ENCODE data around the gene MILR1. TPM values are rescaled to one million over a fixed set of nuclear protein-coding genes. Genes with fewer than 3 reads are reported as not detected.
A peak's percentile ranks its signal among the peaks of the same experiment; 100 is the strongest.

The MILR1 gene
- total RNA-seq, 1 donor from 2014 or later: 1.9 TPM

DNA sequence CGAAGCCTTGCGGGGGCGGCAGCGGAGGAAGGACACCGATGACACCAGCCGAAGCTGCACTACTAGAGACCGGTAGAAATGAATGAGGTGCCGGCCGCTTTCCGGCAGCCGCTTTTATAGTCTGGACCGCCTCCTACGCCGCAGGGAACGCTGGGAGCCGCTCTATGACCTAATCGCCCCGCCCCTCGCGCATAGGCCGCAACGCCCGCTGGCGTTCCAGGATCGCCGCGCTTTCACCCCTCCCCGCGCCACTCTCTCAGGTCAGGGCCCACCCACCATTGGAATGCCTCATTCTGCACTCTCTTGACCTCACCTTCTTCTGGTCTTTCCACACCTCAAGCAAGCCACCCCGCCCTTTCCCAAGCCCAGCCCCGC lies 57.3 kb downstream of the MILR1 start, which contains the start of gene DDX5:
TSS of gene DDX5 (minus strand) at position 89 of the 375 bp plus-strand sequence. CDS start 170 bp downstream, outside the sequence.
- peaks cover 18% of the 10 kb centered on the region for H3K36me3 Mint-ChIP-seq (ENCODE audit: low read depth, unreplicated experiment)
- Histone ChIP-seq H3K27ac (ENCODE audit: low read depth, low read length) (peak within 1 kb of the TSS; percentile 99), H3K79me2 (ENCODE audit: insufficient read depth, low read length) (peaks cover 88% of the 10 kb centered on the region), H3K4me1 (ENCODE audit: insufficient read depth, low read length) (peaks cover 23% of the 10 kb centered on the region), H4K20me1 (ENCODE audit: insufficient read depth, low read length) (peaks cover 75% of the 10 kb centered on the region), H2AFZ (ENCODE audit: low read depth, low read length) (peak within 1 kb of the TSS; percentile 67), H3K9me3 (ENCODE audit: insufficient read depth, low read depth, low read length) (no peaks in the 10 kb centered on the region), H3K4me2 (ENCODE audit: low read length) (peak within 1 kb of the TSS; percentile 93), H3K4me3 (ENCODE audit: insufficient read depth, low read depth, low read length) (peak within 1 kb of the TSS; percentile 100), H3K9ac (ENCODE audit: low read length) (peak within 1 kb of the TSS; percentile 100), H3K36me3 (ENCODE audit: insufficient read depth, low read length) (peaks cover 40% of the 10 kb centered on the region), H3K27me3 (ENCODE audit: insufficient read depth, low read length) (no peaks in the 10 kb centered on the region)
- no peaks in the 10 kb centered on the region for H3K9me3 Mint-ChIP-seq (ENCODE audit: unreplicated experiment)
- TF ChIP-seq EZH2 (IDR thresholded peaks at IDR 0.05; ENCODE audit: insufficient read depth, low read length): no peak
- TF ChIP-seq, protein P1, sequence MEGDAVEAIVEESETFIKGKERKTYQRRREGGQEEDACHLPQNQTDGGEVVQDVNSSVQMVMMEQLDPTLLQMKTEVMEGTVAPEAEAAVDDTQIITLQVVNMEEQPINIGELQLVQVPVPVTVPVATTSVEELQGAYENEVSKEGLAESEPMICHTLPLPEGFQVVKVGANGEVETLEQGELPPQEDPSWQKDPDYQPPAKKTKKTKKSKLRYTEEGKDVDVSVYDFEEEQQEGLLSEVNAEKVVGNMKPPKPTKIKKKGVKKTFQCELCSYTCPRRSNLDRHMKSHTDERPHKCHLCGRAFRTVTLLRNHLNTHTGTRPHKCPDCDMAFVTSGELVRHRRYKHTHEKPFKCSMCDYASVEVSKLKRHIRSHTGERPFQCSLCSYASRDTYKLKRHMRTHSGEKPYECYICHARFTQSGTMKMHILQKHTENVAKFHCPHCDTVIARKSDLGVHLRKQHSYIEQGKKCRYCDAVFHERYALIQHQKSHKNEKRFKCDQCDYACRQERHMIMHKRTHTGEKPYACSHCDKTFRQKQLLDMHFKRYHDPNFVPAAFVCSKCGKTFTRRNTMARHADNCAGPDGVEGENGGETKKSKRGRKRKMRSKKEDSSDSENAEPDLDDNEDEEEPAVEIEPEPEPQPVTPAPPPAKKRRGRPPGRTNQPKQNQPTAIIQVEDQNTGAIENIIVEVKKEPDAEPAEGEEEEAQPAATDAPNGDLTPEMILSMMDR (IDR thresholded peaks at IDR 0.05; ENCODE audit: insufficient read depth, low read depth, low read length): no peak
- peak within 1 kb of the TSS; percentile 94 for H3K4me3 Mint-ChIP-seq (ENCODE audit: unreplicated experiment)
- FAIRE-seq (no peak), DNase-seq (ENCODE audit: low read depth) (no peak)
- peaks cover 29% of the 10 kb centered on the region for H3K4me1 Mint-ChIP-seq (ENCODE audit: low read depth, unreplicated experiment)
- no peaks in the 10 kb centered on the region for H3K27me3 Mint-ChIP-seq (ENCODE audit: low read depth, unreplicated experiment)
- peak within 1 kb of the TSS; percentile 99 for H3K27ac Mint-ChIP-seq (ENCODE audit: unreplicated experiment)

DNA sequence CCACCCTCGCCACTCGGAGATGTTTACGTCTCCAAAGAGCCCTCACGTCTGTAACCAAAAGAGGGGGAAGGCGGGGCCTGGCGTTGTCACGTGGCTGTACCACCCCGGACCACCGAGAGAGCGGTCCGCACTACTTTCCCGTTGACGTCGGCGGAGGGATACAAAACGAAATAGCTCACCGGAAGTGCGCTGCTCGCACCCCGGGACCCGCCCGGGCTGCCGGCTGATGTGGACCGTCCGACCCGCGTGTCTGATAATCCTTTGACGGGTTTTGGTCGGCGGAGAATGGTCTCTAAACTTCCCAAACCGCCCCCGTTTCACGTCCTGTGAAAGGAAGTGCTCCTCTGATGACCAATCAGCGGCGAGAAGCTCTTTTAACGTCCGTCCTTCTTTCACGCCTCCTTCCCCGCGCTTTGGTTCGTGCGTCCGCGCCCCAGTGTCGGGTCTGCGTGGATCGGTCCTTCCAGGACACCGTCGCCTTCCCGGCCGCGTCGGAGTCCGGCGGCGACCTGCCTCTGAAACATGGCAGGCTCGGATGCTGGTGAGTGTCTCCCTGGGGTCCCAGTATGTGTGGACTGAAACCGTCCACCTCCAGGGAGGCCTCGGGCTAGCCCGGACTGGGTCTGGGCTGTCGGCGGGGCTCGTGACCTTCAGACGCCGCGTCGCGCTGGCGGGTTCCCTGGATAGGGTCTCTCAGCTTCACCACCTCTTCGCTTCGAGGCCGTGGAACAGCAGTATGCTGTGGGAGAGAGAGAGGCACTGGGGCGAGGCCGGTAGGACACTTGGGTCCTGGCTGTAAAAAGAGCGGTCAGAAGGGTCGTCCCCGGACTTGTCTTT lies 57.9 kb downstream of the MILR1 start, which contains the start of gene CEP95:
TSS of gene CEP95 (plus strand) at position 402 of the 837 bp plus-strand sequence. CDS start at position 523, 121 bp downstream.
- Histone ChIP-seq H3K36me3 (ENCODE audit: insufficient read depth, low read length) (peaks cover 39% of the 10 kb centered on the region), H3K4me2 (ENCODE audit: low read length) (peak within 1 kb of the TSS; percentile 93), H3K79me2 (ENCODE audit: insufficient read depth, low read length) (peaks cover 84% of the 10 kb centered on the region), H3K4me1 (ENCODE audit: insufficient read depth, low read length) (peaks cover 19% of the 10 kb centered on the region), H2AFZ (ENCODE audit: low read depth, low read length) (peak within 1 kb of the TSS; percentile 67), H3K9ac (ENCODE audit: low read length) (peak within 1 kb of the TSS; percentile 100), H4K20me1 (ENCODE audit: insufficient read depth, low read length) (peaks cover 70% of the 10 kb centered on the region), H3K27me3 (ENCODE audit: insufficient read depth, low read length) (no peaks in the 10 kb centered on the region), H3K9me3 (ENCODE audit: insufficient read depth, low read depth, low read length) (no peaks in the 10 kb centered on the region), H3K27ac (ENCODE audit: low read depth, low read length) (peak within 1 kb of the TSS; percentile 99), H3K4me3 (ENCODE audit: insufficient read depth, low read depth, low read length) (peak within 1 kb of the TSS; percentile 100)
- peak within 1 kb of the TSS; percentile 99 for H3K27ac Mint-ChIP-seq (ENCODE audit: unreplicated experiment)
- peaks cover 24% of the 10 kb centered on the region for H3K4me1 Mint-ChIP-seq (ENCODE audit: low read depth, unreplicated experiment)
- TF ChIP-seq, protein P1 (IDR thresholded peaks at IDR 0.05; ENCODE audit: insufficient read depth, low read depth, low read length): no peak
- no peak for TF ChIP-seq EZH2 (IDR thresholded peaks at IDR 0.05; ENCODE audit: insufficient read depth, low read length)
- peak; percentile 98 for DNase-seq (ENCODE audit: low read depth)
- H3K36me3 Mint-ChIP-seq (ENCODE audit: low read depth, unreplicated experiment): peaks cover 20% of the 10 kb centered on the region
- FAIRE-seq: no peak
- peak within 1 kb of the TSS; percentile 94 for H3K4me3 Mint-ChIP-seq (ENCODE audit: unreplicated experiment)
- no peaks in the 10 kb centered on the region for H3K27me3 Mint-ChIP-seq (ENCODE audit: low read depth, unreplicated experiment)
- no peaks in the 10 kb centered on the region for H3K9me3 Mint-ChIP-seq (ENCODE audit: unreplicated experiment)
